Tibial nerve (tissue), 4 donors: Measurements from ENCODE around the gene MDFIC2. TPM values are rescaled to one million over a fixed set of nuclear protein-coding genes. Genes with fewer than 3 reads are reported as not detected.
"Not testable (repeated sequence)": the region's sequence is repeated elsewhere in the genome, so short reads cannot be mapped to it uniquely, and the experiment has no call there.

Experiments
- DNase-seq, 2 donors: peaks; one replicate each; pipeline ENCODE4 v3.0.0-alpha.2; 2019; ENCODE audit warnings: low spot score in 2 of 2
- H3K27ac ChIP-seq, 4 donors: fragments of 200-600 bp; sonication (generic) in 3 of 4; one replicate each; pipeline ENCODE4 v1.5.1; 2017 to 2019; ENCODE audit warnings: mild to moderate bottlenecking in 1 of 4
- H3K27me3 ChIP-seq, 2 donors: fragments of 200-600 bp; sonication (generic) in 1 of 2; one replicate each; pipeline versions ENCODE4 v1.5.1 to v1.6.0; 2017 to 2019
- H3K36me3 ChIP-seq, 3 donors: fragments of 200-600 bp; sonication (generic); one replicate each; pipeline ENCODE4 v1.5.1; 2018 to 2019
- H3K4me1 ChIP-seq, 4 donors: fragments of 200-600 bp; sonication (generic) in 3 of 4; one replicate each; pipeline ENCODE4 v1.5.1; 2017 to 2019
- H3K4me3 ChIP-seq, 4 donors: fragments of 200-600 bp; sonication (generic) in 3 of 4; one replicate each; pipeline ENCODE4 v1.5.1; 2017 to 2019; ENCODE audit warnings: mild to moderate bottlenecking in 1 of 4, moderate library complexity in 1 of 4
- H3K9me3 ChIP-seq, 4 donors: fragments of 200-600 bp; sonication (generic) in 3 of 4; one replicate each; pipeline ENCODE4 v1.5.1; 2017 to 2019
- EP300 ChIP-seq, 2 donors: sonication (generic); formaldehyde crosslinking; IDR thresholded peaks; one replicate each; pipeline ENCODE4 v1.6.1; 2017; ENCODE audit warnings: antibody characterized with exemption in 2 of 2, mild to moderate bottlenecking in 1 of 2
- POLR2A ChIP-seq, 2 donors: fragments of 450-650 bp; IDR thresholded peaks; one replicate each; pipeline ENCODE4 v1.6.1; 2017; ENCODE audit warnings: antibody characterized with exemption in 2 of 2, mild to moderate bottlenecking in 2 of 2, moderate library complexity in 2 of 2
- WGBS, 2 donors: methylation state at CpG; one replicate each; pipeline ENCODE4 v1.1.5; 2018; 5-methylcytosine and 5-hydroxymethylcytosine counted together
- total RNA-seq, 4 donors: library from RNA; depleted of rRNA; stranded (reverse); fragments of >200 nt; gene quantifications; one replicate each; pipeline ENCODE4 v1.1.0, GENCODE V29; 2016
- TF ChIP-seq, protein P1 (sequence below), 5 experiments: fragments of 200-600 bp in 3 of 5; fragments of 450-650 bp in 2 of 5; sonication (generic) in 3 of 5; IDR thresholded peaks; one replicate each; pipeline ENCODE4 v1.5.1; 2016 to 2019; ENCODE audit warnings: antibody characterized with exemption in 5 of 5, mild to moderate bottlenecking in 3 of 5, moderate library complexity in 2 of 5

MDFIC2 gene
- total RNA-seq, 4 donors from 2014 or later: not detected

DNA sequence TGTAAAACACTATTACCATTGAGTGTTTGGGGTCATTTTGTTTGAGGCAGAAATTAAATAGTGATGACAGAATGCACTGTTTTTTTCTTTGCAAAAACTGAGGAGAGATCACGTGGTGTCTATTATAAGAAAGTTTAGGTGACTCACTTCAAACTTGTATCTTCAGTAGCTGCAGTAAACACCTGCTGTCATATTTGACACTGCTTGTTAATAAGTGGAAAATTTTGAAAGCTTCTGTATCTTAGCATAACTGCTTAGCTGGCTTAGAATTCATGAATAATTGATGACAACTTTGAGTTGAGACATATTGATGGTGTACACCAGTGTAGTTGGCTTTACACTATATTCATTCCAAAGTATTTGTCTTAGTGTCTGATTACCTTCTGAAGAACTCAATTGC, 29.7 kb upstream of the MDFIC2 start:
- DNase-seq: no peak
- H3K4me1 ChIP-seq: no peaks in the 10 kb centered on the region
- no peak overlapping the region for H3K27ac ChIP-seq
- no peaks in the 10 kb centered on the region for H3K27me3 ChIP-seq
- whole genome bisulfite sequencing, 2 donors: 29 to 37% methylated on average over 1 of the region's 1 CpG
- H3K9me3 ChIP-seq: peaks cover 0 to 20% (median 0%) of the 10 kb centered on the region in 4 donors
- no peak overlapping the region for H3K4me3 ChIP-seq
- H3K36me3 ChIP-seq: no peaks in the 10 kb centered on the region
- TF ChIP-seq, protein P1, sequence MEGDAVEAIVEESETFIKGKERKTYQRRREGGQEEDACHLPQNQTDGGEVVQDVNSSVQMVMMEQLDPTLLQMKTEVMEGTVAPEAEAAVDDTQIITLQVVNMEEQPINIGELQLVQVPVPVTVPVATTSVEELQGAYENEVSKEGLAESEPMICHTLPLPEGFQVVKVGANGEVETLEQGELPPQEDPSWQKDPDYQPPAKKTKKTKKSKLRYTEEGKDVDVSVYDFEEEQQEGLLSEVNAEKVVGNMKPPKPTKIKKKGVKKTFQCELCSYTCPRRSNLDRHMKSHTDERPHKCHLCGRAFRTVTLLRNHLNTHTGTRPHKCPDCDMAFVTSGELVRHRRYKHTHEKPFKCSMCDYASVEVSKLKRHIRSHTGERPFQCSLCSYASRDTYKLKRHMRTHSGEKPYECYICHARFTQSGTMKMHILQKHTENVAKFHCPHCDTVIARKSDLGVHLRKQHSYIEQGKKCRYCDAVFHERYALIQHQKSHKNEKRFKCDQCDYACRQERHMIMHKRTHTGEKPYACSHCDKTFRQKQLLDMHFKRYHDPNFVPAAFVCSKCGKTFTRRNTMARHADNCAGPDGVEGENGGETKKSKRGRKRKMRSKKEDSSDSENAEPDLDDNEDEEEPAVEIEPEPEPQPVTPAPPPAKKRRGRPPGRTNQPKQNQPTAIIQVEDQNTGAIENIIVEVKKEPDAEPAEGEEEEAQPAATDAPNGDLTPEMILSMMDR (IDR thresholded peaks at IDR 0.05): no peak
- no peak for TF ChIP-seq POLR2A (IDR thresholded peaks at IDR 0.05)
- no peak for TF ChIP-seq EP300 (IDR thresholded peaks at IDR 0.05)

DNA sequence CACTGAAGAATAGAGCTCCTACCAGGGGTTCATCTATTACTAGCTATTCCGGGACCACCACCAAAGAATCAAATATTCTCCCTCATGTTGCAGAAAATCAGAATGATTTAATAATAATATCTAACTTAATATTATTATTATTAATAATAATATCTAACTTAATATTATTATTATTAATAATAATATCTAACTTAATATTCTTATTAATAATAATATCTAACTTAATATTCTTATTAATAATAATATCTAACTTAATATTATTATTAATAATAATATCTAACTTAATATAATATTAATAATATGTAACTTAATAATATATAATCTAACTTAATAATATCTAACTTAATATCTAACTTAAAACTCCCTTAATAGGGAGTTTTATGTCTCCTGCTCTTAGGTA, 24.4 kb upstream of the MDFIC2 start:
- not testable (repeated sequence) for H3K4me3 ChIP-seq, H3K4me1 ChIP-seq, DNase-seq, H3K36me3 ChIP-seq, H3K27ac ChIP-seq, H3K9me3 ChIP-seq, H3K27me3 ChIP-seq
- WGBS, 2 donors: 92 to 96% methylated on average over 1 of the region's 1 CpG

DNA sequence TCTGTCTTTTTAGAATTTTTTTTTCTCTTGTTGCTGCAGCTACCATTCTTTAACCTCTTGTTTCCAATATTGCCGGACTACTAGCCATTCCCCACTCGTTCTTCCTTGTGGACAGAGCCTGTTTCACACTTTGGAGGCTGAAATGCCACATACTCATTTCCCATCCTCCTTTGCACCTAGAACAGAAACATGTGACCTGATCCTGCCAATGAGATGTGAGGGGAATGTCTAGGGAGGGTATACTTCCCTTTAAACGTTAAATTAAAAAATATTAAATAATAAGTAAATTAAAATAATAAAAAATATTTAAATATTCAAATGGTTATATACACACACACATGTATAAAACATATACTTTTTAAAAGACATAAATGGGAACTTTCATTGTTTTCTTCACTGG, 20.6 kb upstream of the MDFIC2 start:
- TF ChIP-seq, protein P1 (IDR thresholded peaks at IDR 0.05): no peak
- TF ChIP-seq POLR2A (IDR thresholded peaks at IDR 0.05) (no peak), EP300 (IDR thresholded peaks at IDR 0.05) (no peak)
- H3K4me3 ChIP-seq: no peak overlapping the region
- H3K4me1 ChIP-seq: no peaks in the 10 kb centered on the region
- WGBS, 2 donors: 89 to 91% methylated on average over 3 of the region's 3 CpGs
- no peaks in the 10 kb centered on the region for H3K9me3 ChIP-seq
- H3K36me3 ChIP-seq: no peaks in the 10 kb centered on the region
- H3K27ac ChIP-seq: no peak overlapping the region
- H3K27me3 ChIP-seq: no peaks in the 10 kb centered on the region
- DNase-seq: no peak

DNA sequence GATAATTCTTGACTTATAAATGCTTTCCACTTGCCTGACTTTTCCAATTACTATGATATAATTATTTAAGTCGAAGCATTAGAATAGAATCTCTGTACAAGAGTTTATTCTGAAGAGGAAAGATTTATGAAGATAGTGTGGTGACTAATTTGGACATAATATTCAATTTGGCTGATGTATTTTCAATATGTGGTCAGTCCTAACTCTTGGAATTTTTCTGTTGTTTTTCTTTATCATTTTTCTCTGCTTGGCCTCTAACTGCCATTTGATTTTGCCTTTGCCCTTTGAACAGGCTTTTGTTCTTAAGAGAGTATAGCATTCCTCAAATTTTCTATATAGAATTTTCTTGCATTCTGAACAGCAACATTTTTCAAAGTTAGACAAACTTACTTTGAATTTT, 2.6 kb upstream of the MDFIC2 start:
- H3K27ac ChIP-seq: no peak overlapping the region
- no peaks in the 10 kb centered on the region for H3K36me3 ChIP-seq
- no peak overlapping the region for H3K4me3 ChIP-seq
- H3K27me3 ChIP-seq: no peaks in the 10 kb centered on the region
- no peak for DNase-seq
- no peak for TF ChIP-seq EP300 (IDR thresholded peaks at IDR 0.05)
- TF ChIP-seq, protein P1 (IDR thresholded peaks at IDR 0.05): no peak
- TF ChIP-seq POLR2A (IDR thresholded peaks at IDR 0.05): no peak
- H3K4me1 ChIP-seq: no peaks in the 10 kb centered on the region
- 29 to 43% methylated on average over 1 of the region's 1 CpG for WGBS, 2 donors
- H3K9me3 ChIP-seq: peaks cover 0 to 6% (median 0%) of the 10 kb centered on the region in 4 donors

DNA sequence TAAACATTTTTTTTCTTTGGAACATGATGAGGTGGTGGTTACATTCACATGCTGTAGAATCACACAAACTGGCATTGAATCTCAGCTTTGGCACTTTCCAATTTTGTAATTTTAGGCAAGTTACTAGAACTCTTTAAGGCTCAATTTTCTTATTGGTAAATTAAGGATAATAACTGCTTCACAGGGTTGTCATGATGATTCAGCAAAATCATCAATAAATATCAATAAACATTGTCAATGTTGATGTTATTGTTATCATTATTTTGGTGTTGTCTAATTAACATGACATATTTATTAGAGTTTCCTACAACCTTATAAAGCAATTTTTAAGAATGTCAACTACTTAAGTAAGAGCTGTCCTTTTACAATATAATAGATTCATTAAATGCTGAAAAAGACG, 1.6 kb downstream of the MDFIC2 start:
- H3K9me3 ChIP-seq: no peaks in the 10 kb centered on the region
- no peak for DNase-seq
- no peaks in the 10 kb centered on the region for H3K4me1 ChIP-seq
- WGBS, 2 donors: 95 to 98% methylated on average over 1 of the region's 1 CpG
- no peaks in the 10 kb centered on the region for H3K36me3 ChIP-seq
- H3K4me3 ChIP-seq: no peak overlapping the region
- TF ChIP-seq, protein P1 (IDR thresholded peaks at IDR 0.05): no peak
- TF ChIP-seq POLR2A (IDR thresholded peaks at IDR 0.05): no peak
- no peak for TF ChIP-seq EP300 (IDR thresholded peaks at IDR 0.05)
- no peak overlapping the region for H3K27ac ChIP-seq
- no peaks in the 10 kb centered on the region for H3K27me3 ChIP-seq

DNA sequence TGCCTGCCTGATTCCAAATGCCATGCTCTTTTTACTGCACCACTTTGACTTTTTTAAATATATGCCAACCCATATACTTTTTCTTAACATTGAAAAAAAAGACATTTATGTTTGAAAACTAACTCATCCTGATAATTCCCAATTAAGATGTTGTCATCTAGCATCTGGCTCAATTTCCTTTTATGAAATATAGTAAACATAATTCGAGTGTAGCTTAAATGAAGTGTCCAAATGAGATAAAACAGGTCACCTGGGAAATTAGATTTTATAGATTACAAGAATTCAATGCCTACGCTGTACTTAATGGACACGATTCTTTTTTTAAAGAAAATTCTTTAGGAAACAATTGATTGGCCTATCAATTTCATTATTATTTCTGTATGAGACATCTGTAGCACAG, 2.8 kb downstream of the MDFIC2 start:
- Histone ChIP-seq H3K4me1 (no peaks in the 10 kb centered on the region), H3K4me3 (no peak overlapping the region), H3K27me3 (no peaks in the 10 kb centered on the region), H3K9me3 (no peaks in the 10 kb centered on the region), H3K36me3 (no peaks in the 10 kb centered on the region), H3K27ac (no peak overlapping the region)
- DNase-seq: no peak
- TF ChIP-seq, protein P1 (IDR thresholded peaks at IDR 0.05): no peak
- TF ChIP-seq POLR2A (IDR thresholded peaks at IDR 0.05): no peak
- TF ChIP-seq EP300 (IDR thresholded peaks at IDR 0.05): no peak
- 71 to 73% methylated on average over 3 of the region's 3 CpGs for WGBS, 2 donors
